ENCODE results near the gene EIF5A2.

EIF5A2 gene

DNA sequence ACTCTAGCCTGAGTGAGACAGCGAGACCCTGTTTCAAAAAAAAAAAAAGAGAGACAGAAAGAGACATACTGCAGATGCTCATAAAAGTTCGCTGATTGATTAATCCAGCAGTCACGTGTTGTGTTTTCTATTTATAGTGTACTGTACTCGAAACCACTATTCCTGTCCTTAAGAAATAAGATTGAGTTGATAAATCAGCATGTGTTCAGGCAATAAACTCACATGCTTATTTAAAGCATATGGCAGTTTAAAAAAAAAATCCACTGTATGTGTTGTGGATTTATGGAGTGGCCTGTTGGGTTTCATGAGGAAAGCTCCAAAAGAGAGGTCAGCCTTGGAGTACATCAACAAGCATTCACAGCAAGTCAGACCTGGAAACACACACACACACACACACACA lies 56.1 kb downstream of the EIF5A2 start:
- DNase-seq (ENCODE audit: low read depth in 2 of 2) = no peak

DNA sequence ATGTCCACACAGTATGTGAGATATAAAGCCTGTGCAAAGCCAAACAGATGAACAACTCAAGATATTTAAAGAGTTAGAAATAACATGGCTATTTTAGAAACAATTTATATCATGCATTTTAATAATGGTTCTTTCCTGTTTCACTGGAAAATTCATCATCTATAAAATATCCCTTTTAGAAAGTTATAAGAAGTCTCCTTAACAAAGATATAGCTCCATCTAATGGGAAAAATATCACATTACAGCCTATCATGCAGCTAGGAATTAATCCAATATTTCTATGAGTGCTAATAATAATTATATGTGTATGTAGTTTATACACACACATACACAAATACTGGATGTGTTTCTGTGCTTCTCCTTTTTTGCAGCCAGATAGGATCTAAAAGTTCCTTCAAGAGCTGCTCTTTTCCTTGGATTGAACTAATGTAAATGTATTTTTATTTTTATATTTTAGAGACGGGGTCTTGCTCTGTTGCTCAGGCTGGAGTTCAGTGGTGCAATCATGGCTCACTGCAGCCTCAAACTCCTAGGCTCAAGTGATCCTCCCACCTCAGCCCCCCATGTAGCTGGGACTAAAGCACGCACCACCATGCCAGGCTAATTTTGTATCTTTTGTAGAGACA lies 60.0 kb downstream of the EIF5A2 start:
- no peak for DNase-seq (ENCODE audit: low read depth in 2 of 2)

DNA sequence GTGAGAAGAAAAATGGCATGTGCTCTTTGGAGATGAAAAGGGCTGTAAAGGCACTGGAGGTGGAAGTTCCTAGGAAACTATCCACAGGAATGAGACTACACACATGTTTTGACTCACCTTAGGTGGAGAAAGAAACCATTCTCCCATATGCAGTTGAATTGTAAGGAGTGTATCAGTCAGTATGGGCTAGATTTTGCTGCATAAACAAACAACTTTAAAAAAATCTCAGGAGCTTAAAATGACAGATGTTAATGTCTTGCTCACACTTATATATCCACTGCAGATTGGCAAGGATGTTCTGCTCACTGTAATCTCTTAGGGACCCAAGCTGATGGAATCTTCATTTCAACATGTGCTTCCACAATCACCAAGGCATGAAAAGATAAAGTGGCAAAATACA lies 64.1 kb downstream of the EIF5A2 start:
- DNase-seq (ENCODE audit: low read depth in 2 of 2) = no peak

DNA sequence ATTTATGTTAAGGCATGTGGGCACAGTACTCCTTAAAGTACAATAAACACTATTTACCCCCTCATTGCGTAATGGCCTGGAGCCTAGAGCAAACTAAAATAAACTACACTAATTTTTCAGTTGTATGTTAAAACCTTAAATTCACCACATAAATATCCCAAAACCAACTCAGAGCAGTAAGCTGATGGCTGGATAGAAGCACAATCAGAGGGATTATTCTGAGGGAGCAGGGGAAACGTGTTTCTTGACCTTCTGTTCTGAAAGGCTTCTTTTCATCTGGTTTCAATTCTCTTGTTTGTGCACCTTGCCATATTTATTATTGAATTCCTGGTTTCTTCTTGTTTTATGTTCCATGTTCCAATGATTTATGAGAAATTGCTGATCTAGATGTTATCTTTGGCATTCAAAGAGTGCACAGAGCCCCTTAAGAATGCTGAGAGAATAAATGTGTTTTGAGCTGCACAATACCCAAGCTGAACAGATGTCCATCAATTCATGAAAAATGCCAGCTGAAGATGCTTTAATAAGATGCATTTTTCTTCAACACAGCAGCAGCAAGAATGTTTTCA lies 68.1 kb downstream of the EIF5A2 start:
- DNase-seq (ENCODE audit: low read depth in 2 of 2) = no peak

DNA sequence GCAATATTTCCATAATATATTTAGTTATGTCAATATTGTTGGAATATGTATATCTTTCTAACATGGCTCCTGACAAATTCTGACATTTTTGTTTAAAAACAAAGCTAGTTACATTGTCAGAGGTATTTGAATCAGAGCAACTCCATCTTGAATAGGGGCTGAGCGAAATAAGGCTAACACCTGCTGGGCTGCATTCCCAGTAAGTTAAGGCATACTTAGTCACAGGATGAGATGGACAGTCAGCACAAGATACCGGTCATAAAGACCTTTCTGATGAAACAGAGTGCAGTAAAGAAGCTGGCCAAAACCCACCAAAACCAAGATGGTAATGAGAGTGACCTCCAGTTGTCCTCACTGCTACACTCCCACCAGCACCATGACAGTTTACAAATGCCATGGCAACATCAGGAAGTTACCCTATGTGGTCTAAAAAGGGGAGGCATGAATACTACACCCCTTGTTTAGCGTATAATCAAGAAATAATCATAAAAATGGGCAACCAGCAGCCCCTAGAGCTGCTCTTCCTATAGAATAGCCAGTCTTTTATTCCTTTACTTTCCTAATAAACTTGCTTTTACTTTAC lies 68.8 kb downstream of the EIF5A2 start:
- no peak for DNase-seq (ENCODE audit: low read depth in 2 of 2)
